HG02759 (cell line): ENCODE results near the gene TRMT112.

Experiments
- ATAC-seq: cut with Tn5 transposase; IDR thresholded peaks from one replicate; pipeline ENCODE4 v1.9.1; 2021; ENCODE audit warnings: mild to moderate bottlenecking, moderate library complexity; ENCODE audit not compliant: unreplicated experiment

Gene TRMT112

DNA sequence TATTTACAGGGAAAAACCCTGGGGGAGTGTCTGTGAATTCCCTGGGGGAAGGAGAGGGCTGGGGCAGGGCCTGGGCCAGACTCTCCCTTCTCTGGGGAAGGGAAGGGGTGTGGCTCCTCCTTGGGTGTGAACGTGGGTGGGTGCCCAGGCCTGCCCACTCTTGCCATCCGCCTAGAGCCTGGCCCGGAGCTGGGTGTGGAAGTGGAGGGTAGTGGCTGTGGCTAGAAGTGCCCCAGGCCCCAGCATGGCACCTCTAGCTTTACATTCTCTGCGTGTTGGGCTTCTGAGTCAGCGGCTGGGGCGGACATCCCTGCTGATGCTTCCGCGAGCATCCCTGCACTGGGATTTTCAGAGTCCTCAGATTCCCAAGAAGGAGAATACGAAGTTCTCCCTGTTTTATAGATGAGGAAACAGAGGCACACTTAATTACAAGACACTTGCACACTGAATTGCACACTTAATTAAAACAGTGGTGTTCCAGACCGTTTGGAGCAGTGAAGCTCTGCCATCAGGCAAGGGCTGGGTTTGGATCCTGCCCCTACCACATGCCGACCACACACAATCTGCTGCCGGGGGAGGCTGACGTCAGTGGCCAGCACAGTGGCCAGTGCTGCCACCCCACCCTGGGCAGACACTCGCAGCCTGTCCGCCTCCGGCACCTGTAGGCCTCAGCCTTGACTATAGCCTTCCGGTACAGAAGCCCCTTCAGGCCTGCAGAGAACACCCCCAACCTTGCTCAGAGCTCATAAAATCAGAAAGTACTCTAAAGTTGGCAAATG is 40.5 kb downstream of the TRMT112 start:
- ATAC-seq: no peak

GRCh38 chr11:64275841-64276240 is 41.5 kb downstream of the TRMT112 start:
- no peak for ATAC-seq

DNA sequence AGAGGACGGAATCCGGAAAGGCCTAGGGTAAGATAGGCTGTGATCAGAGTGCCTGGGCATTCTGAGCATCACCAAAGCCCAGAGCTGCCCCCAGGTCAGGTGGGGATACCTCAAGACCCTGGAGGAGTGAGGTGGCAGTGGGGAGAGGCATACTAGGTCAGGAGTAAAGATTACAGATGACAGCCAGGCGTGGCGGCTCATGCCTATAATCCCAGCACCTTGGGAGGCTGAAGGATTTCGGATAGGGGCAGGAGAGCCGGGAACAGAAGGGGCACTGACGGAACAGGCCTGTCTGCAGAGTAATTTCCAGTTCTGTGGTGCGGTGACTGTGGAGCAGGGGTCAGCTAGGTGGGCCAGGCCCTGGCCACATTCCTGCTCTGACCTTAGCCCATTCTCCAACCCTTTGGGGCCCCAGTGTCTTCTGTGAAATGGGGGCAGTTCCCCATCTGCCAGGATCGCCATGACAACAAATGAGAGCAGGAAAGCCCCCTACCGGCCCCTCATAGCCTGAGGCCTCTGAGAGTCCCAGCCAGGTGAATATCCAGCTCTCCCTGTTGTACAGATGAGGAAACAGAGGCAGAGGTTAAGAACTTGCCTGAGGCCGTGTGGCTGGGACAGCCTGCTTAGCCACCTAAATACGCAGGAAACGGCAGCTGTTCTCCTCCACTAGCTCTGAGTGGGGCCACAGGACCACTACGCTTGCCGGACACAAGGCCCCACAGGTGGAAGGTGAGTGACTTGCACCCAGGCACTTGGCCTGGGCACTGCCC is 42.1 kb downstream of the TRMT112 start:
- ATAC-seq: no peak

GRCh38 chr11:64269540-64270220 is 47.7 kb downstream of the TRMT112 start:
- ATAC-seq: peak; percentile 72

GRCh38 chr11:64268893-64269539 is 48.3 kb downstream of the TRMT112 start:
- ATAC-seq: peak; percentile 13

DNA sequence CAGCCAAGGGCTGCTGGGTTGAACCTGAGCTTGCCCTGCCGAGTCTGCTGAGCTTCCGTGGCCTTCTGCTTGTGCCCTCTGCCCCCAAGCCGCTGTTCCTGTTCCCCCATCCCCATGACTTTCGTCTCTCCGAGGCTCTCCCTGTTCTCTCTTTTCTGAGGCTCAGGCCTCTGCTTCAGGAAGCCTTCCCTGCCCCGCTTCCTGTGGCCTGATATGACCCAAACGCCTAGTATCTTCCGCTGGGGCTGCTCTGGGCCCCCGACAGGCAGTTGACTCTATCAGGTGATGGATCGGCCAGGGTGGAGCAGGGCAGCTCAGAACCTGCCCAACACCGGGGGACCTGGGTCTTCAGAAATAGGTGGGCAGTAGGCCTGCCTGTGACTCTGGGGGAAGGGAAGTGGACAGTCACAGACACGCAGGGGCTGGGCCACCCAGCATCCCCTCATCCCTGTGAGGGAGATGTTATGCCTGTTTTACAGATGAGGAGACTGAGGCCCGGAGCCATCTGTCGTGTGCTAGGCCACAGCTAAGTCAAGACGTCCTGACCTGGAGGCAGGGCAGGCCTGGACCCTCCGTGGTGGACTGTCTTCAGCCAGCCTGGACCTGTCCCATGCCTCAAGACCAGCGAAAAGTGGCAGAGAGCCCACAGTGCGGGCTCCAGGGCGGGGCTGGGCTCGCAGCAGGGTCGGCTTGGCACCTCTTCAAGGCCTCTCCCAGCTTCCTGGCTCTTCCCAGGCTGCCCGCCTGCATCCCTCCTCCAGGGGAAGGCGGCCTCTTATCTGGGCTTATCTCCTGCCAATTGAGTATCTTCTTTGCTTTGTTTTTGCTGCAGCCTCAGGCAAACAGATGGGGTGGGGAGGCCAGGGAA is 49.1 kb downstream of the TRMT112 start:
- ATAC-seq: no peak

DNA sequence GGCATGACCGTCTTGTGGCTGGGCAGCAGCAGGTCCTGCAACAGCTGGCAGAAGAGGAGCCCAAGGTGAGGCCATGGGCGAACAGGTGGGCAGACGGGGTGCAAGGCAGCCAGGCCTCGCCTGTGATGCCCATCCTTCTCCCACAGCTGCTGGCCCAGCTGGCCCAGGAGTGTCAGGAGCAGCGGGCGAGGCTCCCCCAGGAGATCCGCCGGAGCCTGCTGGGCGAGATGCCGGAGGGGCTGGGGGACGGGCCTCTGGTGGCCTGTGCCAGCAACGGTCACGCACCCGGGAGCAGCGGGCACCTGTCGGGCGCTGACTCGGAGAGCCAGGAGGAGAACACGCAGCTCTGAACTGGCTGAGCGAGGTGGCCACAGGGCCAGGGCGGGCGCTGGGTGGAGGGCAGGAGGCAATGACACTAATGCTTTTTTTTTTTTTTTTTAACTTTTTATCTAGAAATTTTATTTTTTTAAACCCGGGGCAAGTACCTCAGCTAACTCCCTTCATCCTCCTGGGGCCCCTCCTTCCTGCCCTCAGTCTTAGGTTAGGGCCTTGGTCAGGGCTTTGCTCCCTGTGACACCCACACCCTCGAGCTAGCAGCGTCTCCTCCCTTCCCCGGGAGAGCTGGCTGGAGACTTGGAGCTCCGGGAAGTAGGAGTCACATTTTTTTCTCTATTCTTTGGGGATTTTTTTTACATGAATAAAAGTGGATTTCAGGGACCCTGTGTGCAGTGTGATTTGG is 50.0 kb downstream of the TRMT112 start:
- no peak for ATAC-seq
